Heart left ventricle (tissue), 16 donors: ENCODE measurements around the gene TTBK2. TPM values are rescaled to one million over a fixed set of nuclear protein-coding genes. Genes with fewer than 3 reads are reported as not detected.
"Not testable (repeated sequence)": the region's sequence is repeated elsewhere in the genome, so short reads cannot be mapped to it uniquely, and the experiment has no call there.

Experiments used
- ATAC-seq, 4 donors: fragments of 200-7000 bp; cut with Tn5 transposase; one replicate each; pipeline ENCODE4 v1.9.1; 2020 to 2022; ENCODE audit warnings: moderate library complexity in 4 of 4, mild to moderate bottlenecking in 3 of 4, moderate number of reproducible peaks in 1 of 4
- DNase-seq, 5 donors: peaks; one replicate each; pipeline ENCODE4 v3.0.0-alpha.2; 2020
- H3K27ac ChIP-seq, 12 donors: fragments of 200-600 bp; sonication (generic) in 4 of 12; one replicate each; pipeline versions ENCODE4 v1.5.0 to v1.8.0; 2016 to 2022; ENCODE audit warnings: mild to moderate bottlenecking in 2 of 12
- H3K27me3 ChIP-seq, 9 donors: fragments of 200-600 bp; sonication (generic) in 2 of 9; one replicate each; pipeline versions ENCODE4 v1.5.1 to v1.8.0; 2016 to 2022; ENCODE audit warnings: mild to moderate bottlenecking in 3 of 9
- H3K36me3 ChIP-seq, 9 donors: fragments of 200-600 bp; sonication (generic) in 2 of 9; one replicate each; pipeline versions ENCODE4 v1.5.0 to v1.8.0; 2018 to 2022; ENCODE audit warnings: mild to moderate bottlenecking in 2 of 9
- H3K4me1 ChIP-seq, 12 donors: fragments of 200-600 bp; sonication (generic) in 4 of 12; one replicate each; pipeline versions ENCODE4 v1.5.0 to v1.8.0; 2016 to 2022; ENCODE audit warnings: mild to moderate bottlenecking in 3 of 12
- H3K4me3 ChIP-seq, 12 donors: fragments of 200-600 bp; sonication (generic) in 4 of 12; one replicate each; pipeline versions ENCODE4 v1.5.0 to v1.8.0; 2017 to 2022; ENCODE audit warnings: mild to moderate bottlenecking in 9 of 12, moderate library complexity in 4 of 12
- H3K9me3 ChIP-seq, 12 donors: fragments of 200-600 bp; sonication (generic) in 4 of 12; one replicate each; pipeline versions ENCODE4 v1.5.0 to v1.8.0; 2016 to 2022; ENCODE audit warnings: mild to moderate bottlenecking in 1 of 12
- CTCF ChIP-seq, 12 donors: fragments of 200-600 bp; sonication (generic) in 4 of 12; IDR thresholded peaks; one replicate each; pipeline versions ENCODE4 v1.5.0 to v1.8.0; 2018 to 2022; ENCODE audit warnings: antibody characterized with exemption in 12 of 12, mild to moderate bottlenecking in 5 of 12
- POLR2A ChIP-seq, 2 donors: fragments of 450-650 bp; IDR thresholded peaks; one replicate each; pipeline ENCODE4 v1.6.1; 2017; ENCODE audit warnings: antibody characterized with exemption in 2 of 2, mild to moderate bottlenecking in 2 of 2, moderate library complexity in 2 of 2
- WGBS, 4 donors: extraction: QIAGEN DNeasy Blood & Tissue Kit in 2 of 4; methylation state at CpG; one replicate each; pipeline versions ENCODE4 v1.1.5 to v1.1.7; 2013 to 2018; 5-methylcytosine and 5-hydroxymethylcytosine counted together
- intact Hi-C, 10 donors: fragments of 100-400 bp; cut with DNase I; formaldehyde crosslinking; loops; one replicate each; pipeline versions ENCODE4 v1.11.1 to v1.14.2; 2022
- long read RNA-seq, 3 donors: library from polyadenylated mRNA; unstranded; transcript quantifications; one replicate each; pipeline ENCODE4 v2.0.0, GENCODE V29; 2020 to 2021
- polyA plus RNA-seq, 2 donors: library from polyadenylated mRNA; stranded (reverse); fragments of 200-250 nt; gene quantifications; one replicate each; pipeline ENCODE4 v1.2.3, GENCODE V29; 2013
- total RNA-seq, 9 donors: library from RNA; depleted of rRNA in 2 of 9; stranded (reverse); fragments of >200 nt in 2 of 9; fragmentation: NEBNext Ultra II Directional in 3 of 9; extraction: Animal tissue kit (Norgen Biotek cat#: 25700) in 3 of 9; gene quantifications; one replicate each; pipeline versions ENCODE4 v1.1.0 to v1.2.4, GENCODE V29; 2016 to 2023
- donor health status: ischemic (EF 13 %, LVEDD 7.1; RV severe dilation, severe dysfunction).
- donor health status: healthy with polysubstance abuse.
- donor health status: DM: no; HTN: yes; CAD: no.
- donor health status: DM: no; HTN: no; CAD: no.
- donor health status: ischemic (EF 25% LVEDD 6.9; RV normal size, moderate dysfunction).
- donor health status: ischemic (EF 25% LVEDD 5.7; RV mildly dilated, moderate dysfunction).
- donor health status: healthy.
- donor health status: DM: yes; HTN: yes; CAD: no.
- donor health status: ischemic (EF 35%, LVEDD 5.7; RV mildly dilated, moderate dysfunction).
- donor health status: nonischemic (EF 11% LVEDD 7.7; RV severe dilation, severe dysfunction).
- donor health status: DM: yes; HTN: yes; CAD: no.
- donor health status: PGD.
- donor health status: ischemic (EF 29% LVEDD 5.4; RV normal size, mild dysfunction).
- donor health status: nonischemic (EF 23%, LVEDD 6.1; RV moderate dilation, normal function).

Gene TTBK2
- total RNA-seq (10 to 100 TPM; 15.1 to 27.9 (median 21.5) TPM), polyA plus RNA-seq (1 to 10 TPM; 4.9 to 7.7 TPM)
- long read RNA-seq, donor 1, partial matches to known transcripts = 3 of 12 reads
- long read RNA-seq, donor 1, other reads (novel, unspliced or antisense) = 8 of 12 reads
- long read RNA-seq, donor 2, partial matches to known transcripts = 5 of 6 reads
- long read RNA-seq, donor 2, other reads (novel, unspliced or antisense) = 1 of 6 reads
- long read RNA-seq, donor 3, partial matches to known transcripts = 0 of 5 reads
- long read RNA-seq, donor 3, other reads (novel, unspliced or antisense) = 5 of 5 reads

- intact Hi-C loops = loop anchor here in 8 of 10 donors (2.0 to 10.0 kb wide), 5 partner anchors 116 to 648 kb away; partner anchors contain the start of genes CDAN1 (in 8 of the 8), GANC (in 1 of the 8) and TMEM87A (in 1 of the 8)
- DNase-seq (peak; percentile 99), ATAC-seq (peak; percentile 99 to 100 (median 99))
- Histone ChIP-seq H3K27ac (peak within 1 kb of the TSS; percentile 69 to 93 (median 90)), H3K27me3 (no peaks in the 10 kb centered on the region), H3K4me3 (peak within 1 kb of the TSS; percentile 67 to 98 (median 94)), H3K9me3 (no peaks in the 10 kb centered on the region), H3K4me1 (peaks cover 0 to 40% (median 16%) of the 10 kb centered on the region in 12 donors), H3K36me3 (no peaks in the 10 kb centered on the region)
- WGBS, 4 donors = 0 to 1% (median 0%) methylated on average over 49 to 72 of the region's 72 CpGs
- TF ChIP-seq CTCF (IDR thresholded peaks at IDR 0.05) (peak in 6 of 12 donors; percentile 12 to 43 (median 27)), POLR2A (IDR thresholded peaks at IDR 0.05) (peak; percentile 62 to 96)
Measured at GRCh38 chr15:42920519-42921341, at the start of gene TTBK2. Gene TTBK2, minus strand, starts transcription at chr15:42920778. Its CDS starts 42,161 bp downstream, at chr15:42878617.

- no peak for ATAC-seq
- H3K27me3 ChIP-seq = no peaks in the 10 kb centered on the region
- H3K9me3 ChIP-seq = peaks cover 0 to 8% (median 0%) of the 10 kb centered on the region in 12 donors
- DNase-seq = no peak
- no peak for TF ChIP-seq CTCF (IDR thresholded peaks at IDR 0.05)
- no peak for TF ChIP-seq POLR2A (IDR thresholded peaks at IDR 0.05)
- H3K36me3 ChIP-seq = peaks cover 3 to 100% (median 94%) of the 10 kb centered on the region in 9 donors
- no peak overlapping the region for H3K4me3 ChIP-seq
- intact Hi-C loops = no loop called here
- WGBS, 4 donors = 93 to 98% (median 97%) methylated on average over 5 of the region's 5 CpGs
- H3K4me1 ChIP-seq = no peaks in the 10 kb centered on the region
- H3K27ac ChIP-seq = no peak overlapping the region
Measured at GRCh38 chr15:42964476-42964875, 43.9 kb upstream of the TTBK2 start.

GRCh38 chr15:42955518-42955917, 34.9 kb upstream of the TTBK2 start:
- TF ChIP-seq CTCF (IDR thresholded peaks at IDR 0.05) = no peak
- no peak for TF ChIP-seq POLR2A (IDR thresholded peaks at IDR 0.05)
- H3K4me3 ChIP-seq = no peak overlapping the region
- H3K36me3 ChIP-seq = peaks cover 0 to 100% (median 99%) of the 10 kb centered on the region in 9 donors
- intact Hi-C loops = loop anchor here in 1 of 10 donors (10.0 kb wide), 1 partner anchor 59 kb away; no protein-coding TSS in a partner anchor
- DNase-seq = no peak
- peaks cover 0 to 8% (median 0%) of the 10 kb centered on the region in 12 donors for H3K9me3 ChIP-seq
- no peaks in the 10 kb centered on the region for H3K4me1 ChIP-seq
- no peak overlapping the region for H3K27ac ChIP-seq
- no peaks in the 10 kb centered on the region for H3K27me3 ChIP-seq
- no peak for ATAC-seq

DNA sequence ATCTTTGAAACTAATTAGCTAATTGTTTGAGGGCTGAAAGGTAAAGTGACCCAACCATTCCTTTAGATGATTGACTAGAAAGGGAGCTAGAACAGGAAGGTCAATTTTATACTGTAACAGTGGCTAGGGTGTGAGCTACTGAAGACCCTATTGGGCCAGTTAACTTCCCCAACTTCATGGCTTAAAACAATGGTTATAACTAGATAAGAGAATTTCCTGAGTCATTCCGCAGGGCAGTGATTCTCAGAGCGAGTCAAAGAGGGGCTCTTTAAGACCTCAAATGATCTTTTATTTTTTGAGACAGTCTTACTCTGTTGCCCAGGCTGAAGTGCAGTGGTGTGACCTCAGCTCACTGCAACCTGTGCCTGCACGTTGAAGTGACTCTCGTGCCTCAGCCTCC, 33.7 kb upstream of the TTBK2 start:
- no peak for TF ChIP-seq POLR2A (IDR thresholded peaks at IDR 0.05)
- TF ChIP-seq CTCF (IDR thresholded peaks at IDR 0.05) = no peak
- Histone ChIP-seq H3K36me3 (peaks cover 0 to 100% (median 99%) of the 10 kb centered on the region in 9 donors), H3K27ac (no peak overlapping the region)

GRCh38 chr15:42948898-42949297, 28.3 kb upstream of the TTBK2 start:
- H3K4me1 ChIP-seq, ATAC-seq, intact Hi-C loops, H3K4me3 ChIP-seq, H3K9me3 ChIP-seq, DNase-seq, H3K27me3 ChIP-seq, H3K27ac ChIP-seq: not testable (repeated sequence)
- H3K36me3 ChIP-seq = peaks cover 0 to 86% (median 82%) of the 10 kb centered on the region in 9 donors
- 93 to 100% (median 100%) methylated on average over 3 of the region's 3 CpGs for WGBS, 4 donors

More for the DNA sequence above, 33.7 kb upstream of the TTBK2 start:
- ATAC-seq = no peak
- no peak for DNase-seq
- H3K4me1 ChIP-seq = no peaks in the 10 kb centered on the region
- no peak overlapping the region for H3K4me3 ChIP-seq
- H3K27me3 ChIP-seq = no peaks in the 10 kb centered on the region
- 94 to 95% (median 95%) methylated on average over 4 of the region's 4 CpGs for WGBS, 4 donors
- intact Hi-C loops = loop anchor here in 1 of 10 donors (10.0 kb wide), 1 partner anchor 61 kb away; no protein-coding TSS in a partner anchor
- peaks cover 0 to 8% (median 0%) of the 10 kb centered on the region in 12 donors for H3K9me3 ChIP-seq
